Astrocyte of the hippocampus (primary cell): Measurements from ENCODE around the gene IL4R.
"Not testable (repeated sequence)": the region's sequence is repeated elsewhere in the genome, so short reads cannot be mapped to it uniquely, and the experiment has no call there.

Source experiments
- DNase-seq: peaks from one replicate; pipeline ENCODE4 v3.0.0; 2011; ENCODE audit warnings: low read depth, low spot score

Gene IL4R

DNA sequence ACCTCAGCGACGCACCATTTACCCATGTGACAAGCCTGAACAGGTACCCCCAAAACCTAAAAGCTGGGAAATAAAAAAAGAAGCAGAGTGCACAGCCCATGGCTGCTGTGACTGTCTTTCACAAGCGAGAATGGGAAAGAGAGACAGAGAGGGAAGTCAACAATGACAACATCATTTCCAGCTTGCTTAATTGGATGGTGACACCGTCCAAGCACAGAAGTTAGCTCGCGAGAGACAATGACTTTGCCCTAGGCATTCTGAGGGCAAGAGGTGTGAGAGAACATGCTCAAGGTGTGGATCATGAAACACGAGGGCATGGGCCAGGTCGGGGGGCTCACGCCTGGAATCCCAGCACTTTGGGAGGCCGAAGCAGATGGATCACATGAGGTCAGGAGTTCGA is 25.9 kb upstream of the IL4R start:
- no peak for DNase-seq

DNA sequence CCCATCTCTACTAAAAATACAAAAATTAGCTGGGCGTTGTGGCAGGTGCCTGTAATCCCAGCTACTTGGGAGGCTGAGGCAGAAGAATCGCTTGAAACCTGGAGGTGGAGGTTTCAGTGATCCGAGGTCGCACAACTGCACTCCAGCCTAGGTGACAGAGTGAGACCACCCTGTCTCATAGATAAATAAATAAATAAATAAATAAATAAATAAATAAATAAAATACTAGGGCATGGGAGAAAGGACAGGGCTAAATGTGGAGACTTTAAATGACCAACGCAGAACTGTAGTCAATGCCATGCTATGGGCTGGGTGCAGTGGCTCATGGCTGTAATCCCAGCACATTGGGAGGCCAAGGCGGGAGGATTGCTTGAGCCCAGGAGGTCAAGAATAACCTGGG is 25.5 kb upstream of the IL4R start:
- not testable (repeated sequence) for DNase-seq

DNA sequence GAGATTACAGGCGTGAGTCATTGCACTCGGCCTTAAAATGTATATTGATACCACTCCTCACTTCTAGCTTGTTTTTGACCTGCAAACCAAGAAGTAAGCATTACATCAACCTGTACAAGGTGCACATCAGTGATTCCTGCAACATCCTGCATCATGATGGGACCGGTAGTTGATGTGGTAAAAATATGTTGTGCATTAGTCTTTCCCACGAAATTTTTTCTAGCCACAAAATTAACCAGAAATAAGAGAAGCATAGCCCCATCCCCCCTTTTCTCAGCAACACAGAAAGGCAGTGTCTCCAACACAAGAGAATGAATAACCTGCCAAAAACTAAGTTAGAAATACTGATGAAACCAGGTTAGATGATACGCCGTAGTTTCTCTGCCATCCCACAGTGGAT is 24.1 kb upstream of the IL4R start:
- DNase-seq, result no peak

DNA sequence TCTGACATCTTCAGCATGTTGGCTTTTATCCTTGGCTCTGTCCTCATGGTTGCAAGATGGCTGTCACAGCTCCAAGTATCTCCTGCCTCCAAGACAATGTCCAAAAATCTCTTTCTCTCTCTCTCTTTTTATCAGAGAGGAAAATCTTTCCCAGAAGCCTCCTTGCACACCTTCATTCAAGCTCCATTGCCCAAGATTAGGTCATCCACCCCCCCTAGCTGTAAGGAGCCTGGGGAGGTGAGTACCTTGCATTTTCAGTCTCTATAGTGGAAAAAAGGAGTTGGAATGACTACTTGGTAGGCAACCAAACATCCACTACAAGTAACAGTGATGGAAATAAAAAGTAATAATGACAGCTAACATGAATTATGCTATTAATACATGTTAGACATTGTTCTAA is 23.2 kb upstream of the IL4R start:
- DNase-seq, result no peak

DNA sequence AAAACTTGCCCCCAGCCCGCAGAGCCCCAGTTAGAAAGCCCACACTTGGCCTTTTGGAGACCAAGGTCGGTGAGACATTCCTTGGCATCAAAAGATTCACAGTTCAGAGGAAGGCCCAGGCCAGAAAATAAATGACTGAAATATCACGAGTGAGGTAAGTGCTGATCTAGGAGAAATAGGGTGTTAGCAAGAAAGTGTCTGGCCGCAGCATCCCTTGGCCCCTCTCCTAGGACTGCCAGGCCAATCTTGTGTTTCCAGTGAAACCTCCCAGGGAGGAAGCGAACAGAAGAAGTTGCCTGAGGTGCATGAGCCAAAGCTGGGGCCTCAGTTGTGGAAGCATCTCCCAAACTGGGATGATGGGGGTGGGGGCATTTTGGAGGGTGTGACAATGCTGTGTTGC is 22.7 kb upstream of the IL4R start:
- DNase-seq, result no peak

DNA sequence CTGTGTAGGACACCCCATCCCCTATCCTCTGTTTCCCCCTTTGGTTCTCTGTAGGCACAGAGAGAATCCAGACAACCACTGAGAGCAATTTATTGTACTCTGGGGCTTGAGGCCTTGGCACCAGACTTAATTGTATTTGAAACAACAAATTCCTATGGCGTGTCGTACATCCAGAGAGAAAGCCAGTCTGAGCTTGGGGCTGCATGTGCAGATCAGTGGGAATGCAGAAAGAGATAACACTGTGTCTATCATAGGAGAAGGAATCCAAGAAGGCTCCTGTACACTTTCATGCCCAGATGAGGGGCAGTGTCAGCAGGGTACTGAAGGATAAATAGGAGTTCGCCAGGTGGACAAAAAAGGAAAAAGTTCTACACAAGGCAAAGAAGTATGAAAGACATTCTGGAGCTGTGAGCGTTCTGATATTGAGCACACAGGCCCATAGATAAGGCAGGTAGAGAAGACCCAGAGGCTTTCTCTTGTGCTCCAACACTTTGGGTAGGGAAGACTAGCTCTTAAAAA is 22.0 kb upstream of the IL4R start:
- no peak for DNase-seq

DNA sequence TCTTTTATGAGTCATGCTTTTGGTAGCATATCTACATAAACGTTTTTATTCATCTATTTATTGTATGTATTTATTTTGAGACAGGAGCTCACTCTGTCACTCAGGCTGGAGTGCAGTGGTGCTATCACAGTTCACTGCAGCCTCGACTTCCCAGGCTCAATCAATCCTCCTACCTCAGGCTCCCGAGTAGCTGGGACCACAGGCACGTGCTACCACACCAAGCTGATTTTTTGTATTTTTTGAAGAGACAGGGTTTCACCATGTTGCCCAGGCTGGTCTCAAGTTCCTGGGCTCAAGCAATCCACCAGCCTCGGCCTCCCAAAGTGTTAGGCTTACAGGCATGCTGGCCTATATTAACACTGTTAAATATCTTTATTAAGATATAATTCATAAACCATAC is 20.4 kb upstream of the IL4R start:
- no peak for DNase-seq

DNA sequence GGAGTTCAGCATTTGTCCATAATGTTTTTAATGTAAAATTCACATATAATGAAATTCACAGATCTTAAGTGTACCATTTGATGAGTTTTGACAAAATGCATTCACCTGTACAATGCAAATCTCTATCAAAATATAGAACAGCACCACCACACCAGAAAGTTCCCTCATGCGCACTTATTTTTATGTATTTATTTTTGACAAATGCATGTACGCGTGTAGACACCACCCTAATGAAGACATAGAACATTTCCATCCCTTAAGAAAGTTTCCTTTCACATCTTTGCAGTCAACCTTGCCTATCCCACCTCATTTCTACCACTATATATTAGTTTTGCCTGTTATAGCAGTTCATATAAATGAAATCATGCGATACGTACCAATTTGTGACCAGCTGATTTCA is 15.6 kb upstream of the IL4R start:
- no peak for DNase-seq

DNA sequence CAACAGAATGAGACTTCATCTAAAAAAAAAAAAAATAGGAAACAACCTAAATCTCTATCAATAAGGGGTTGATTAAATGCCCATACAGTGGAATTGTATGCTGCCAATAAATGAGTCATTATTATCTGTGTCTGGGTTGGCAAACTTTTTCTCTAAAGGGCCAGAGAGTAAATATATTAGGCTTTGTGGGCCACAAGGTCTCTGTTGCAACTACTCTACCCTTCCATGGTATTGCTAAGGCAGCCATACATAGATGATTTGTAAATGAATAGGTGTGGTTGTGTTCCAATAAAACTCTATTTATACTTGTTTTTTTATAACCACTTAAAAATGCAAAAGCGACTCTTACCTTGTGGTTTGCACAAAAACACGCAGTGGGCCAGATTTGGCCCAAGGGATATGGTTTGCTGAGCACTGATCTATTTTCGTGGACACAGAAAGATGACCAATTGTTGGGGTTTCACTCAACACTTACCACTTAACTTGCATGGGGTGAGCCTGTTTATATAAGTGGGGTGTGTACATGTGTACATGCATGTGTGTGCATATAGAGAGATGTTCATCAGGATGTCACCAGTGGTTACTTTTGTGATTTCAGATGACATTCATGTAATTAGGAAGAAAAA is 12.4 kb upstream of the IL4R start:
- DNase-seq, result no peak

DNA sequence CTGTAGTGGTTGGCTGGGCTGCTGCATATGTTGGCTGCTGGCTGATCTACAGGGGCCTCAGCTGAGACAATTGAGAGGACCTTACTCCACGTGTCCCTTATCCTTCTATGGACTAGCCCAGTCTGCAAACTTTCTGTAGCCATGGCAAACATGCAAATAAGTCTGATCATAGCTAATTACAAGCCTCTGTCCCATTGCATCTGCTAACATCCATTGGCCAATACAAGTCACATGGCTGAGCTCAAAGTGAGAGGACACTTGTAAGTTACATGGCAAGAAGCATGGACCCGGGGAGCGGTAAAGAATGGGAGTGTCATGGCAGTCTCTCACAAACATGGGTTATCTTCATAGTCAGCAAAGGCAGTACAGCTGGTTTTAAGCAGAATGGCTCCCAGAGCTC is 11.6 kb upstream of the IL4R start:
- no peak for DNase-seq

DNA sequence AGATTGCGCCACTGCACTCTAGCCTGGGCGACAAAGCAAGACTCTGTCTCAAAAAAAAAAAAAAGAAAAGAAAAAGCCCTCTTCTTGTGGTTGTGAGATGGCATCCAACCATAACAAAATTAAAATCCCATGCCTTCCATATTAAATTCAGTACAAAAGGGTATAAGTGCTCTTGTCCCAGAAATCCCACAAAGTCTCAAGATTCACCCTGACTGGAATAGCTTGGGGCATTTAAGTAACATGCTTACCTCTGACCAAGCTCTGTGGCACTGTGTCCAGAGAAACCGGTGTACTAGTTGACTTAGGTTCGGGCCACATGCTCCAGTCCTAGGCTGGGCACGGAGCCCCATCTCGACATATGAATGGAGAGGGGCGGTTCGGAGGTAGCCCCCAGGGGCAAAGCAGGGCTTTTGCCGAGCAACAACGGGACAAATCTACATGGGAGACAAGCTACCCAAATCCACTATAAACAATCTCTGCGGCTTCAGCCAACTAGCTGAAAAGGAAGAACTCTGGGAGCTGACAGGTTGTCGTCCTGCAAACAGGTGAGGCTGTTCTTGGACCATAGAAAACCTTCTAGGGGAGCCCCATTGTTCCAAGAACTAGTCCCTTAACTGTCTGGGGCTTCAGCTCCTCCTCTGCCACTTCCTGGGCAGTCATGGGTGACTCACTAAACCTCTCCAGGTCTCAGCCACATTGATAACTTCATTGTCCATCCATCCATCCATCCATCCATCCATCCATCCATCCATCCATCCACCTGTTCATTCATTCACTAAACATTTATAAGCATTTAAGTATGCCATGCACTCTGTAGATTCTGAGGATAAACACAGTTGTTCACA is 10.3 kb upstream of the IL4R start:
- no peak for DNase-seq

DNA sequence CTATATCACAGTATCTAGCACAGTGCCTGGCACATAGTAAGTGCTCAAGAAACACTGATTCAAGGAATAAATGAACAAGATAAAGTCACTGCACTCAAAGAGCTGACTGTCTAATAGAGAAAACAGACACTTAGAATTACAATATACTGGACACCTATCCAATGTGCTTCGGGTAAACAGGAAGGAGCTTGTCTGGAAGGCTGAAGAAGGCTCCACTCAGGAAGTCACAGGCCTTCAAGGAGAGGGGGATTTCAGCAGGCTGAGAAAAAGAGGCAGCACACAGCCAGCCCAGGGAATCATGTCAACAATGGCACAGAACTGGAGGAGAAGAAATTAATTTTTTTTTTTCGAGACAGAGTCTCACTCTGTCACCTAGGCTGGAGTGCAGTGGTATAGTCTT is 9.7 kb upstream of the IL4R start:
- DNase-seq, result no peak

DNA sequence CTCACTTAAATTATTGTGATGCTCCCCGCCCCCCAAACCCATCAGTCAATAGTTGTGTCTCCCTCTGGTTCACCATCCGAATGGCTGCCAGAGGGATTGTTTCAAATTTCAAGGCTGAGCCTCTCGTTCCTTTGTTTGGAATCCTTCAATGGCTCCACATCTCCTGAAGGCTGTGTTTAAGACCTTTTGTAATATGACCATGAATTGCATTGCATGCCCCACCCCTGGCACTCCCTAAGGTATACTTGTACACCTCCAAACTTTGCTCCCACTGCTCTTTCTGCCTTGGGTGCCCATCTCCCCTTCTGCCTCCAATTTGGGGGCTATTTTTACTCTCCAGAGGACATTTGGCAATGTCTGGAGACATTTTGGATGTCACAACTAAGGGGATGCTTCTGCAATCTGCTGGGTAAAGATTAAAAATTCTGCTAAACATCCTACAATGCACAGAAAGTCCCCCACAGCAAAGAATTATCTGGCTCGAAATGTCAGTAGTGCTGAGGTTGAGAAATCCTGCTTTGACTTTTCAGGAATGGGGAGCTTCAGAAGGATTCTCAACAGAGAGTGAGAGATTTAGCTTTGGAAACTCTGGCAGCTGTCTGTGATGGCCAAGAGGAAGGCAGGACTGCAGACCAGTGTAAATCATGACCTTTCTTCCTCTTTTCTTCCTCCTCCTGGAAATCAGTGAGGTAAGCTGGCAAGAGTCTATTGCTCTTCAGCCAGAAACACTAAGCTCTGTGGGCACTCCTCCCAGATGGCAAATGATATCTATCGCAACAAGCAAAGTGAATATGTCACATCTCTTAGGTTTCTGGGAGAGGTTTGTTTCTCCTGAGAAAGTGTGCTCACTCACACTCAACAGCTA is 8.7 kb upstream of the IL4R start:
- DNase-seq, result no peak

DNA sequence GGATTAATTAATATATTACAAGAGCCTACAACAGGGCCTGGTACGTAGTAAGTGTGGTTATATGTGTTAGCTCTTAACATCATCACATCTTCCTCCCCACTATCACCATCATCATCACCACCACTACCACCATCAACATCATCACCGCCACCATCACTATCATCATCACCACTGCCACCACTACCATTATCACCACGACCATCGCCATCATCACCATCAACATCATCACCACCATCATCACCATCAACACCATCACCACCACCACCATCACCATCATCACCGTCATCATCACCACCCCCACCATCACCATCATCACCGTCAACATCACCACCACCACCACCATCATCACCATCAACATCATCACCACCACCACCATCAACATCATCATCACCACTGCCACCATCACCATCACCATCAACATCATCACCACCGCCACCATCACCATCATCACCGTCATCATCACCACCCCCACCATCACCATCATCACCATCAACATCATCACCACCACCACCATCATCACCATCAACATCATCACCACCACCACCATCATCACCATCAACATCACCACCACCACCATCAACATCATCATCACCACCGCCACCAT is 7.8 kb upstream of the IL4R start:
- DNase-seq, result no peak

DNA sequence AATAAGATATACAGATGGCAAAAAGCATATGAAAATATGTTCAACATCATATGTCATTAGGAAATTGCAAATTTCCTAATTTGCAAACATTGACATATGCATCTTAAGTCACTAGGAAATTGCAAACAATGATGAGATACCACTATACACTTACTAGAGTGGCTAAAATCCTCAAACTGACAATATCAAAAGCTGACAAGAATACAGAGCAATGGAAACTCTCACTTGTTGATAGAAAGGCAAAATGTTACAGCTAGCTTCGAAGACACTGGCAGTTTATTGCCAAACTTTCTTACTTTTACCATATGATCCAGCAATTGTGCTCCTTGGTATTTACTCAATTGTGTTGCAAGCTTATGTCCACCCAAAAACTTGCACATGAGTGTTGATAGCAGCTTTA is 5.0 kb upstream of the IL4R start:
- no peak for DNase-seq

DNA sequence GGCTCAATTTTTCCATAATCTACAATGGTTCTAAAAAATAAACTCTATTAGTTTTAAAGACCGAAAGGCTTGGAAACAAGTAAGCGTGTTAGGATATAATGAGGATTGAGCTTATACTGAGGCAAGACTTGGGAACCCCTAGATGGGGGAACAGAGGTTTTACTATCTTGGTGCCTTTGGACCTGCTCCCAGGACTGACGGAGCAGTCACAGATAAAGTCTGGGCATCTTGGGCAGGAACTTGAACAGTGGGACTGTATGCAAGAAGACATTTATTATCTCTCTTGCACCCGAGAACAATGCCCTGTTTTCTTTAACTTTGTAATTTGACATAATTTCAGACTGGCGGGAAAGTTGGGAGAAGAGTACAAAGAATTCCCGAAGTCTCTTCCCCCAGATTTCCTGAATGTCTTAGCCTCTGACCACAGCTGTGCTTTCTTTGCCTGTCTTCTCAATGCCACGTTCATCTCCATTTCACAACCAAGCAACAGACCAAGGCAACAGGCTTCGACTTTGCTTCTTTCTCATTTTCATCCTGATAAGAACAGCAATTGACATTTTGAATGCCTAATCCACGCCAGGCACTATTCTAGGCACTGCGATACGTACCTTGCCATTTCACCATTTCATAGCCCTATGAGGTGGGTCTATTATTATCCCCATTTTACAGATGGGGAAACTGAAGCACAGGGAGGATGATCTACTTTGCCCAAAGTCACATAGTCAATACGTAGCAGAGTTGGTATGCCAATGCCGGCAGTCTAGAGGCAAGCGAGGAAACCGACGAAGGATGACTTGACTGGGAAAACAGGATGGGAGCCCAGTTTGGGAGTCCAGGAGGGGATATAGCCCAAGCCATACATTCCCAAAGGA is 3.0 kb upstream of the IL4R start:
- no peak for DNase-seq

DNA sequence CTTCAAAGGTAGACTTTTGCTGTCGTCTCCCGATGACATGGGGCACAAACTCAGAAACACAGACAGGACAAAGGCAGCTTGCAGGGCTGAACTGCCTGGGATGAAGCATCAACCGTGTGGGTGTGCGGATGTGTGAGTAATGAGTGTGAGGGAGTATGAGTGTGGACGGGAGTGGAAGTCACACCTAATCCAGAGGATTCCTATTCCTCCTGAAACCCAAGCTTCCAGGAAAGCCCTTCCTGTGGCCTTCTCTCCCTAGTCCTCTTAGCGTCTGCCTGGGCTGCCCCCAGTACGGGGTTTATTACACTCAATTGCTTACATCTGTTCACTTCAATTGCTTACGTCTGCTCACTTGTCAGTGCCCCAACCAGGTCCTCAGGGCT is 2.3 kb upstream of the IL4R start:
- no peak for DNase-seq

DNA sequence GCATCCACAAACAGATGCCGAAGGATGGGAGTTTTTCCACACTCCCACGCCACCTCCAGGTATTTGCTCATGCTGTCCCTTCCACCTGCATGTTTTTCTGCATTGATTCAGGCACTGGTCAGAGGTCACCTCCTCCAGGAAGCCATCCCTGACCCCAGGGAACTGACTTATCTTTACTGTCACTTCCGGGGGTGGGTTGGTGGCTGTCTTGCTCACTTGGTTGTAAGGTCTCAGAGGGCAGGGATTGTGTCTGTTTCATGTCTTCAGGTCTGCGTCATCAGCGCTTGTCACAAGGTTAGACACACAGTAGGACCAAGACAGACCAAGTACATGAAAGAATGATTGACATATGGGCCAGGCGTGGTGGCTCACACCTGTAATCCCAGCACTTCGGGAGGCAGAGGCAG is 1.9 kb upstream of the IL4R start:
- DNase-seq, result no peak

DNA sequence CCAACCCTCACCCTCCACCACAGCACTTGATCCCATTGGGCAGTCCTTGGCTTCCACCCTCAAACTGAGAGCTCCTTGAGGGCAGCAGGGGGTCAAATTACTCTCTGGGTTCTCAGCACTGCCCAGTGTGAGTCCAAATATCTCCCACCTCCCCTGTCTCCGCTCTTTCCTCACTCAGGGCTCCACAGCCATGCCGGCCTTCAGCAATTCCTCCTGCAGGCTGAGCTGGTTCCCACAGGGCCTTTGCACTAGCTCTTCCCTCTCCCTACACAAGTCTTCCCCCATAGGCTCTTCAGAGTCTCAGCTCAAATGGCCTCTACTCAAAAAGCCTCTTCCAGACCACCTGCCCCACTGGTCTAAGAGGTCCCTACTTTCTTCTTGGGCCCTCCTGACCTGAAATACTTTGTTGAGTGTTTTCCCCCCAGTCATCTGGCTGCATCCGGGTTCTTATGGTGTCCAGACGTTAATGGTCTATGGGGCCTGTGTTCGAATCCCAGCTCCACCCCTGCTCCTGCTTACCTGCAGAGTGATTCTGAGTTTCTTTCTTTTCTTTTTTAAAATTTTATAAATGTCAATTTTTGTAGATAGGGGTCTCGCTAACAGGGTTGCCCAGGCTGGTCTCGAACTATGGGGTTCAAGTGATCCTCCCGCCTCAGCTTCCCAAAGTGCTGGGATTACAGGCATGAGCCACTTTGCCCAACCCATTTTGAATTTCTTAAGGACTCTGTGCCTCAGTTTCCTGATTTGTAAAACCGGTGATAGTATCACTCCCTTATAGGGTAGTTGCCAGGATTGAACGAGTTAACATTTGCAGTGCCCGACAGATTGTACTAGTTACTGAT is 973 bp upstream of the IL4R start:
- DNase-seq, result no peak

DNA sequence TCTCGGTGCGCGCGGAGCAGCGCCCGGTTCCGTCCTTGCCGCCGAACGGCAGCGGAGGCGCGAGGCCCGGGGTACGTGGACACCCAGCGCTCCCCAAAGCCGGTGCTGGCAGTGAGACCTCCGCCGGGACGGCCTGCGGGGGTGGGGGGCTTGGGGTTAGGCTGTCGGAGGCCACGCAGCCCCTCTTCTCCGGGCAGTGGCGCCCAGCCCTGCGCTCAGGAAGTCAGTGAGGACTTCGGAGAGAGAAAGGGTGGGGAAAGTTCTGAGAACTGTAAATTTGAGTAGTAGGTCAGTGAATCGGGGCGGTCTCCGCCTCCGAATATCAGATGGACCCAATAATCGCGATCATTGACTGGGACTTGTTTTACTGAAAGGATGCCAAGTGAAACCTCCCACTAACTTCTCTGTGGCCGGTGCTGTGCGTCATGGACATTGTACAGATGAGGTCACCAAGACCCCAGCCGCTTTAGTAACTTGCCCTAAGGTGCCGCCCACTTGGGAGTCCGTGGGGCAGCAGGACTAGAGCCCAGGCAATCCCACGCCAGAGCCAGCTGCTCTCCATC is 468 bp downstream of the IL4R start:
- peak; percentile 87 for DNase-seq
